ENCODE results near the gene MAP3K13. TPM values are rescaled to one million over a fixed set of nuclear protein-coding genes. Genes with fewer than 3 reads are reported as not detected.
A peak's percentile ranks its signal among the peaks of the same experiment; 100 is the strongest.

The MAP3K13 gene
- 10 to 100 TPM; 15.1 to 30.2 (median 24.0) TPM for total RNA-seq

GRCh38 chr3:185362850-185363661, at the start of gene MAP3K13:
TSS of gene MAP3K13 (plus strand) at chr3:185363136. CDS start at chr3:185428582, 65,446 bp downstream.
- peak within 1 kb of the TSS; percentile 35 to 68 (median 62) for H3K4me3 ChIP-seq
- H3K9me3 ChIP-seq, result no peaks in the 10 kb centered on the region
- peaks cover 0 to 37% (median 6%) of the 10 kb centered on the region in 3 donors for H3K4me1 ChIP-seq
- 1% methylated on average over 16 to 17 of the region's 17 CpGs for WGBS, 2 donors
- TF ChIP-seq CTCF (IDR thresholded peaks at IDR 0.05), result no peak
- no peak for TF ChIP-seq POLR2A (IDR thresholded peaks at IDR 0.05)
- peak within 1 kb of the TSS; percentile 64 to 87 (median 84) for H3K27ac ChIP-seq
- no peaks in the 10 kb centered on the region for H3K27me3 ChIP-seq
- H3K36me3 ChIP-seq, result no peaks in the 10 kb centered on the region
- peak; percentile 21 for DNase-seq
- intact Hi-C loops (cut with DNase I), result no loop called here

GRCh38 chr3:185313693-185314246, 49.2 kb upstream of the MAP3K13 start:
- WGBS, 2 donors, result 75 to 87% methylated on average over 3 of the region's 3 CpGs
- Histone ChIP-seq H3K36me3 (peaks cover 0 to 12% (median 0%) of the 10 kb centered on the region in 3 donors), H3K27me3 (no peaks in the 10 kb centered on the region), H3K27ac (no peak overlapping the region), H3K4me1 (peaks cover 0 to 22% (median 5%) of the 10 kb centered on the region in 3 donors), H3K9me3 (peaks cover 0 to 8% (median 3%) of the 10 kb centered on the region in 3 donors), H3K4me3 (no peak overlapping the region)
- TF ChIP-seq POLR2A (IDR thresholded peaks at IDR 0.05) (no peak), CTCF (IDR thresholded peaks at IDR 0.05) (no peak)
- intact Hi-C loops (cut with DNase I), result no loop called here
- DNase-seq, result no peak

GRCh38 chr3:185316740-185317412, 46.1 kb upstream of the MAP3K13 start:
- Histone ChIP-seq H3K27ac (peak overlapping the region; percentile 72 to 83 (median 74)), H3K9me3 (no peaks in the 10 kb centered on the region), H3K27me3 (no peaks in the 10 kb centered on the region), H3K4me1 (peaks cover 0 to 22% (median 5%) of the 10 kb centered on the region in 3 donors), H3K36me3 (no peaks in the 10 kb centered on the region), H3K4me3 (peak overlapping the region in 2 of 4 donors; percentile 18 to 33)
- no peak for DNase-seq
- WGBS, 2 donors, result 38 to 52% methylated on average over 6 of the region's 6 CpGs
- intact Hi-C loops (cut with DNase I), result no loop called here
- TF ChIP-seq CTCF (IDR thresholded peaks at IDR 0.05) (no peak), POLR2A (IDR thresholded peaks at IDR 0.05) (no peak)

GRCh38 chr3:185317674-185318073, 45.3 kb upstream of the MAP3K13 start:
- Histone ChIP-seq H3K36me3 (no peaks in the 10 kb centered on the region), H3K27ac (peak overlapping the region; percentile 72 to 83 (median 74)), H3K4me3 (no peak overlapping the region), H3K27me3 (no peaks in the 10 kb centered on the region), H3K9me3 (no peaks in the 10 kb centered on the region), H3K4me1 (peaks cover 0 to 22% (median 5%) of the 10 kb centered on the region in 3 donors)
- TF ChIP-seq POLR2A (IDR thresholded peaks at IDR 0.05), result no peak
- TF ChIP-seq CTCF (IDR thresholded peaks at IDR 0.05), result no peak
- intact Hi-C loops (cut with DNase I), result no loop called here
- no peak for DNase-seq
- 21 to 32% methylated on average over 3 of the region's 3 CpGs for WGBS, 2 donors

Measured in esophagus squamous epithelium (tissue), 5 donors.